Retinal pigment epithelial cell (primary cell): ENCODE data around the gene WDR90.

ENCODE experiments used
- DNase-seq: peaks from one replicate; pipeline ENCODE4 v3.0.0-alpha.2; 2010; ENCODE audit warnings: low read depth
- H3K4me3 ChIP-seq: 2 replicates; pipeline ENCODE4 v1.5.1; 2011; ENCODE audit warnings: mild to moderate bottlenecking, low read length, control low read depth, moderate library complexity
- CTCF ChIP-seq: conservative IDR thresholded peaks from 2 replicates; pipeline ENCODE4 v1.5.1; 2011; ENCODE audit warnings: low read depth, low read length, control low read depth, inconsistent platforms

The WDR90 gene

DNA sequence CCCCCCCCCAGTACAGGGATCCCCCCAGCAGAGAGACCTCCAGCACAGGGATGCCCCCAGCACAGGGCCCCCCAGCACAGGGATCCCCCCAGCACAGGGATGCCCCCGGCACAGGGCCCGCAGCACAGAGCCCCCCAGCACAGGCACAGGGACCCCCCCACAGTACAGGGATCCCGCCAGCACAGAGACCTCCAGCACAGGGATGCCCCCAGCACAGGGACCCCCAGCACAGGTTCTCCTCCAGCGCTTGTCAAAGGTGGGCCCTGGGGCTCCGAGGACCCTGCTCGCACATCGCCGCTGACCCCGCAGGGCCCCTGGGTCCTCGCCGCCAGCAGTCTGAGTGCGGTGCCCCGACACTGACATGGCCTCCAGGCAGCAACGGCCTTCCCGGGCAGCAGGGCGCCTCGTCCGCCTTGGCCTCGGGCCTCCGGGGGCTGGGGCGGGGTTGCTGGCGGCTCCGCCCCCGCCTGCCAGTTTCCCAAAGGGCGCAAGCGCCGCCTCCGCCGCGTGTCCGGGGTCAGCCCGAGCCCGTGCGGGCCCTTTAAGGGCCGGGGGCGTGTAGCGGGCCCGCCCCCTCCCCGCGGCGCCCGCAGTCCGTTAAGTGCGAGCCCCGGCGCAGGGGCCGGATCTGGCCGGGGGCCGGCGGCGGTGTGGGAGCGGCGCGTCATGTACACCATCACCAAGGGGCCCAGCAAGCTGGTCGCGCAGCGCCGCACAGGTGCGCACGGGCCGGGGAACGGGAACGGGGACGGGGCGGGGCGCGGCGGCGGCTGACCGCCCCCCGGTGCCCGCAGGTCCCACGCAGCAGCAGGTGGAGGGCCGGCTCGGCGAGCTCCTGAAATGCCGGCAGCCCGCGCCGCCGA, 7.6 kb upstream of the WDR90 start, which contains the start of gene MCRIP2:
Gene MCRIP2, plus strand, starts transcription at position 503 of the 863 bp plus-strand sequence. Its CDS starts 164 bp downstream, at position 667.
- H3K4me3 ChIP-seq, result peak within 1 kb of the TSS; percentile 57
- DNase-seq, result no peak
- TF ChIP-seq CTCF, result no peak

GRCh38 chr16:642189-643049, 6.7 kb upstream of the WDR90 start:
- no peak for DNase-seq
- no peak for TF ChIP-seq CTCF
- peak overlapping the region; percentile 57 for H3K4me3 ChIP-seq

- DNase-seq, result no peak
- no peak for TF ChIP-seq CTCF
These were observed 6.2 kb upstream of the WDR90 start for GRCh38 chr16:643050-643368.

DNA sequence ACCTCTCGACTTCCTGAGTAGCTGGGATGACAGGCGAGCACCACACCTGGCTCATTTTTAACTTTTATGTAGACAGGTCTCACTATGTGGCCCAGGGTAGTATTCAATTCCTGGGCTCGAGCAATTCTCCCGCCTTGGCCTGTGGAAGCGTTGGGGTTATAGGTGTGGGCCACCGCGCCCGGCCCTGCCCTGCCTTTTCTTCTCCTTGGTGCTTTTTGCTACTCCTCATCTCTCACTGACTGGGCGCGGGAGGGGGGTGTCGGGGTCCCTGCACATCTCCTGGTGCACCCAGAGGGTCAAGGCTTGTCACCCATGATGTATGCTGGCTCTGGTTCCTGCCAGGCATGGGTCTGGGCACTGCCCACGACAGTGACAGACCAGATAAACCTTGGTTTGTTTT, 4.6 kb upstream of the WDR90 start:
- no peak for DNase-seq
- TF ChIP-seq CTCF, result no peak
- no peak overlapping the region for H3K4me3 ChIP-seq

More at GRCh38 chr16:643050-643368, 6.2 kb upstream of the WDR90 start:
- H3K4me3 ChIP-seq, result peak overlapping the region; percentile 52

DNA sequence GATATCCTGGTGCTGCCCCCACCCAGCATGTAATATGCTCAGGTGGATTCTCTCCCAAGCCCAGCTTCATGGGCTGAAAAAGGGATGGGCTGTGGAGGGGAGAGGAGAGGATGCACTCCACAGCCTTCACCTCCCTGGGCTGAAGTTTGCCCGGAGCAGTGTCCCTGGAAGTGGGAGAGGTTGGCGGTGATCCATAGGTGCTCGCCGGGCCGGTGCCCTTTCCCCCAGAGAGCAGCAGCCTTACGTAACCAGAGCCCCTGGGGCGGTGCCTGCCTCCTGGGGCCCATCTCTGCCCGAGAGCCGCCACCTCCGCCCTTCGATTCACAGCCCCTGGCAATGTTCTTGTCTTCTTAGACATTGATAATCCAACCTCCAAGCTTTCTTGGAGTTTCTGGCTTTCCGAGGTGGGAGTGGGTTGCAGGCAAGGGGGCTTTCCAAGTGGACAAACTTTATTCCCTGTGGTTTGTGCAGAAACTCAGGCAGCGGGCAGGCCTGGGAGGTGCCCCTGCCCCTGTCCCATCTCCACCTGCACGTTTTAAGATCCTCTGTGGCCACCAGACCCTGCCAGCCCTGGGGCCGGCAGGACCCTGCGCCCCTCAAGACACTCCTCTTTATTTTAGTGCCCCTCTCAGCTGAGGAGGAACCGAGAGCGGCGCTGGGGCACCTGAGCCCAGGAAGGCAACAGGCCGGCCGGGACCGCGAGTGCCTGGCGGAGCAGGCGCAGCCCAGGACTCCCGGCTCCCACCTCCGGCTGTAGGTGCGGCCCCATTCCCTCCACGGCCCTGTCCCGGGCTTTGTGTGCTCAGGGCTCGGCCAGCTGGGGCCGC, 3.1 kb upstream of the WDR90 start:
- TF ChIP-seq CTCF, result no peak
- no peak for DNase-seq
- no peak overlapping the region for H3K4me3 ChIP-seq

DNA sequence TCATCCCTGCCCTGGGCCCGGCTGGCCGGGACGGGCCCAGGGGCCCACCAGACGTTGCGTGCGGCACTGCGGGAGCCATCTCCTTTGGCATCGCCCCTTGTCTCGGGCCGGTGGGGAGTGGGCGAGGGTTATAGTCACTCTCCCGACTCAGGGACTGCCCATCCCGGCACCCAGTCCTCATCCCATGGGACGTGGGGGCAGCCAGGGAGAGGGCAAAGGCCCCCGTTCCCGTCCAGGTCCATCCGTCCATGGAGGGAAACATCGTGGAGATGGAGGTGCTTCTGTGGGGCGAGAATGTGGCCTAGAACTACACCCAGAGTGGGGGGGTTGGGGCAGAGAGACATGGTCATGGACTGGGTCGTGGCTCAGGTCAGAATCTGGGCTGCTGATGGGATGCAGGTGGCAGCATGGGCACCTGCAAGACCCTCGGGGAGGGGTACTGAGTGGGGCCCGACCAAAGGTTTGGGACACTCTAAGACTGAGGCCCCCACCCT, 2.4 kb upstream of the WDR90 start:
- TF ChIP-seq CTCF, result no peak
- no peak for DNase-seq
- no peak overlapping the region for H3K4me3 ChIP-seq
